ENCODE results near the gene PNCK. TPM values are rescaled to one million over a fixed set of nuclear protein-coding genes. Genes with fewer than 3 reads are reported as not detected.

PNCK gene
- total RNA-seq, 4 donors from 2014 or later = 0.46 to 0.60 TPM; not detected in 2

DNA sequence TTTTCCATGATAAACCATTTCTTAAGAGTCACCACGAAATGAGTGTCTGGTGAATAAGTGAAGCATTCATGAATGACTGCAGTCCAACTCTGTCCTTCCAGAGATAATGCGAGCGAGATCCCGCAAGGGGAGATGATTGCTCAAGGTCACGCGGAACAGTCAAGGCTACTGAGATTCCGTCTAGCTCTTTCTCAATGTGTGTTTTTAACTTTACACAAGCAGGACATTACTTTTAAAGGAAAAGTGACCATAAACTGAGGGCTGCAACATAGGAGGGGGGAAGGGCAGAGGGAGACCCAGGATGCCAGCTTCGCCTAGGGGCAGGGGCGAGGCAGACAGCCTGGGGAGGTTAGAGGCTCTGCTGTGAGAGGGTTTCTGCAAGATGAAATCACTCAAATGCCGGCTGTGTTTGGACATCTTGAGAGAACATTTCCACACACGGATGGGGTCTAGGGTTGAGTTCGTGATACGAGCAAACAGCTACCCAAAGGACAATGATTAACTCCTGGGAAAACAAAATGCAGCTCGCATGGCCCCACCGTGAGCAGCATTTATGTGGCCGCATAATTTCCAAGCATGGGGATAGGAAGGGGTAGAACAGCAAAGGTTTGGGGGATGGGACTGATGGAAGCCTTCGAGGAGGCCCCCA lies 50.8 kb downstream of the PNCK start:
- TF ChIP-seq, protein P1, sequence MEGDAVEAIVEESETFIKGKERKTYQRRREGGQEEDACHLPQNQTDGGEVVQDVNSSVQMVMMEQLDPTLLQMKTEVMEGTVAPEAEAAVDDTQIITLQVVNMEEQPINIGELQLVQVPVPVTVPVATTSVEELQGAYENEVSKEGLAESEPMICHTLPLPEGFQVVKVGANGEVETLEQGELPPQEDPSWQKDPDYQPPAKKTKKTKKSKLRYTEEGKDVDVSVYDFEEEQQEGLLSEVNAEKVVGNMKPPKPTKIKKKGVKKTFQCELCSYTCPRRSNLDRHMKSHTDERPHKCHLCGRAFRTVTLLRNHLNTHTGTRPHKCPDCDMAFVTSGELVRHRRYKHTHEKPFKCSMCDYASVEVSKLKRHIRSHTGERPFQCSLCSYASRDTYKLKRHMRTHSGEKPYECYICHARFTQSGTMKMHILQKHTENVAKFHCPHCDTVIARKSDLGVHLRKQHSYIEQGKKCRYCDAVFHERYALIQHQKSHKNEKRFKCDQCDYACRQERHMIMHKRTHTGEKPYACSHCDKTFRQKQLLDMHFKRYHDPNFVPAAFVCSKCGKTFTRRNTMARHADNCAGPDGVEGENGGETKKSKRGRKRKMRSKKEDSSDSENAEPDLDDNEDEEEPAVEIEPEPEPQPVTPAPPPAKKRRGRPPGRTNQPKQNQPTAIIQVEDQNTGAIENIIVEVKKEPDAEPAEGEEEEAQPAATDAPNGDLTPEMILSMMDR (IDR thresholded peaks at IDR 0.05) = no peak
- DNase-seq (ENCODE audit: low spot score) (no peak), ATAC-seq (ENCODE audit: low FRiP score) (no peak)

DNA sequence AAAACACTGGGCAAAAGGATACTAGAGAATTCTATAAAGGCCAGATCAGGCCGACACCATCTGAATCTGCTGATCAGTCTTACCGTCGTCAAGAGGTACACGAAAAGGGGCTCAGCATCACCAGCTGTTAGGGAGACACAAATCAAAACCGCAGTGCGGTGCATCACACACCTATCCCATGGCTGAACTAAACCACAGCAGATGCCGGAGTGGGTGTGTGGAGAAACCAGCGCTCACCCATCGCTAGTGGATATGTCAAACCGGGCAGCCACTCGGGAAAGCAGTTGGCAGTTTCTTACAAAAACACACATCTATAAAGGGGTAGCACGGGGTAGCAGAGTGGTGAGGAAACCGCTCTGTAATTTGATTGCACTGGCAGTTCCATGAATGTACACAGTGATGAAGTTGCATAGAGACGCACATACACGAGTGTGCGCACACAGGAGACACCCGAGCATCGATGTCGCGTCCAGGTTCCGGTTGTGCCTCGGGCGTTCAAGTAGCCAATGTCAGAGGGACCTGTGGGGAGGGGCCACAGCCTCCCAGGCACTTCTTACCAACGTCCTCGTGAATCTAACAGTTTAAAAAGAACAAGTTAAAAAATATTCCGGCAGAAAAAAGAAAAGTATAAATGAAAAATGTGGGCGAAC lies 51.5 kb downstream of the PNCK start:
- ATAC-seq (ENCODE audit: low FRiP score) = no peak
- TF ChIP-seq, protein P1 (IDR thresholded peaks at IDR 0.05) = no peak
- DNase-seq (ENCODE audit: low spot score) = no peak

DNA sequence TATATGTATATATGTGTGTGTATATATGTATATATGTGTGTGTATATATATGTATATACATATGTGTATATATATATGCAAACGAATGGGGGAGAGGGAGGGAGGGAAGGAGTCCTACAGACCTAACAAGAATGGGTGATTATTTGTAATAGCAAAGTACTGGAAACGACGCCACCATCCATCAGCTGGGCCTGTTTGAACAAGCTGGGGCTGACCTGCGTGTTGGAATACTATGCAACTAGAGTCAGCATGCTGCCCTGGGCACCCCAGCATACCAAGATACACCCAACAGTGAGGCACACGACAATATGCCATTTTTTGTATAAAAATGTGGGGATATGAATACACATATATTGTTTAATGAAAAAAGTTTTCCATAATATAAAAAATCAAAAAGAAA lies 53.0 kb downstream of the PNCK start:
- TF ChIP-seq, protein P1 (IDR thresholded peaks at IDR 0.05) = no peak
- ATAC-seq (ENCODE audit: low FRiP score) (no peak), DNase-seq (ENCODE audit: low spot score) (no peak)

Small RNA genes lying within 50 kb of the gene (small RNA-seq; reads per million reads assigned to genes)
- not detected for gene RN7SL687P

Other genes starting within 250 kb of the PNCK start
- 1 to 10 TPM in 3 of 4 donors, under 1 TPM in 1; 0.69 to 4.2 (median 1.2) TPM for gene TREX2, start 227.8 kb downstream of the PNCK start, total RNA-seq
- gene HAUS7, start 203.2 kb downstream of the PNCK start, total RNA-seq = 10 to 100 TPM; 14.9 to 35.0 (median 23.9) TPM
- 10 to 100 TPM; 14.9 to 40.2 (median 18.6) TPM for gene BGN, start 178.8 kb downstream of the PNCK start, total RNA-seq
- gene ATP2B3, start 156.2 kb downstream of the PNCK start, total RNA-seq = not detected
- 10 to 100 TPM; 26.0 to 42.6 (median 31.0) TPM for gene CCNQ, start 74.7 kb downstream of the PNCK start, total RNA-seq
- 1 to 10 TPM in 1 of 4 donors, under 1 TPM in 1, not detected in 2; 0.48 to 2.3 TPM for gene DUSP9, start 26.6 kb downstream of the PNCK start, total RNA-seq
- 10 to 100 TPM; 13.5 to 32.4 (median 26.3) TPM for gene SLC6A8, start 14.1 kb upstream of the PNCK start, total RNA-seq
- 100 to 1,000 TPM; 119 to 421 (median 240) TPM for gene BCAP31, start 50.6 kb upstream of the PNCK start, total RNA-seq
- 10 to 100 TPM; 17.5 to 38.9 (median 23.4) TPM for gene ABCD1, start 51.0 kb upstream of the PNCK start, total RNA-seq
- gene PLXNB3, start 90.4 kb upstream of the PNCK start, total RNA-seq = 10 to 100 TPM in 2 of 4 donors, 1 to 10 TPM in 2; 3.2 to 13.2 (median 10.2) TPM
- under 1 TPM in 3 of 4 donors, not detected in 1; 0.12 to 0.47 (median 0.19) TPM for gene SRPK3, start 107.2 kb upstream of the PNCK start, total RNA-seq
- gene IDH3G, start 120.6 kb upstream of the PNCK start, total RNA-seq = 100 to 1,000 TPM in 1 of 4 donors, 10 to 100 TPM in 3; 71.9 to 119 (median 89.7) TPM
- gene SSR4, start 120.9 kb upstream of the PNCK start, total RNA-seq = 100 to 1,000 TPM; 126 to 249 (median 179) TPM
- 1 to 10 TPM; 1.9 to 2.6 (median 2.2) TPM for gene PDZD4, start 156.7 kb upstream of the PNCK start, total RNA-seq
- 1 to 10 TPM in 3 of 4 donors, under 1 TPM in 1; 0.37 to 2.8 (median 1.6) TPM for gene L1CAM, start 212.4 kb upstream of the PNCK start, total RNA-seq
- 10 to 100 TPM in 1 of 4 donors, 1 to 10 TPM in 2, under 1 TPM in 1; 0.74 to 22.7 (median 3.6) TPM for gene AVPR2, start 230.9 kb upstream of the PNCK start, total RNA-seq

Data from omental fat pad (tissue), 4 donors.